Hepatocyte (in vitro differentiated cells): ENCODE results near the gene SRPK2.

Source experiments
- CTCF ChIP-seq: fragments of 200-600 bp; sonication (generic); IDR thresholded peaks from 2 replicates; pipeline ENCODE4 v1.5.1; 2016; ENCODE audit warnings: antibody characterized with exemption, mild to moderate bottlenecking; ENCODE audit not compliant: poor library complexity
- EZH2 ChIP-seq: fragments of 200-600 bp; sonication (generic); IDR thresholded peaks from 2 replicates; pipeline ENCODE4 v1.6.1; 2016; ENCODE audit warnings: antibody characterized with exemption, mild to moderate bottlenecking, borderline replicate concordance

GRCh38 chr7:105249216-105249615 lies 139.5 kb downstream of the SRPK2 start:
- TF ChIP-seq CTCF = no peak
- TF ChIP-seq EZH2 = no peak
